HepG2 (cell line): ENCODE results near the gene APRT. TPM values are rescaled to one million over a fixed set of nuclear protein-coding genes. Genes with fewer than 3 reads are reported as not detected.

Experiments
- ARNT2 ChIP-seq: sonication (generic); formaldehyde crosslinking; IDR thresholded peaks from 2 replicates; pipeline ENCODE4 v1.8.0; 2022; ENCODE audit warnings: mild to moderate bottlenecking, low read depth, missing genetic modification reagents, moderate library complexity
- CERS6 ChIP-seq: sonication (generic); formaldehyde crosslinking; IDR thresholded peaks from 2 replicates; pipeline ENCODE4 v1.5.0; 2020; ENCODE audit warnings: missing genetic modification reagents
- NAIF1 ChIP-seq: sonication (generic); formaldehyde crosslinking; IDR thresholded peaks from 2 replicates; pipeline ENCODE4 v1.5.0; 2020; ENCODE audit warnings: mild to moderate bottlenecking, missing genetic modification reagents, borderline replicate concordance
- NR2F2 ChIP-seq: IDR thresholded peaks from 2 replicates; pipeline ENCODE4 v1.6.1; 2012; ENCODE audit warnings: low read depth, inconsistent platforms, borderline replicate concordance
- POGK ChIP-seq: sonication (generic); formaldehyde crosslinking; conservative IDR thresholded peaks from 2 replicates; pipeline ENCODE4 v1.8.0; 2022; ENCODE audit warnings: mild to moderate bottlenecking, moderate library complexity, missing genetic modification reagents
- ZFAT ChIP-seq: sonication (generic); formaldehyde crosslinking; conservative IDR thresholded peaks from 2 replicates; pipeline ENCODE4 v1.8.1; 2023; ENCODE audit warnings: missing genetic modification reagents, inconsistent platforms
- ZNF124 ChIP-seq: sonication (generic); formaldehyde crosslinking; IDR thresholded peaks from 2 replicates; pipeline ENCODE4 v1.4.0; 2020; ENCODE audit warnings: missing genetic modification reagents
- ZNF609 ChIP-seq: sonication (generic); formaldehyde crosslinking; IDR thresholded peaks from 2 replicates; pipeline ENCODE4 v1.4.0; 2020; ENCODE audit warnings: mild to moderate bottlenecking, missing genetic modification reagents, borderline replicate concordance
- ZNF629 ChIP-seq: sonication (generic); formaldehyde crosslinking; conservative IDR thresholded peaks from 2 replicates; pipeline ENCODE4 v1.5.0; 2020; ENCODE audit warnings: missing genetic modification reagents
- polyA plus RNA-seq, 8 experiments: library from polyadenylated mRNA; depleted of rRNA in 3 of 8; stranded (reverse) in 7 of 8; unstranded in 1 of 8; fragments of >200 nt; fragmentation: Illumina TruSeq in 4 of 8; extraction: Trizol in 4 of 8; gene quantifications; 2 replicates each; pipeline versions ENCODE4 v1.2.1 to v1.2.3, GENCODE V29; 2011 to 2016; ENCODE audit warnings: low read depth in 4 of 8, missing spikeins in 1 of 8, mixed read lengths in 1 of 8; ENCODE audit not compliant: insufficient read depth in 1 of 8
- total RNA-seq, 5 experiments: library from RNA; depleted of rRNA; stranded (reverse); fragments of >200 nt; fragmentation: Illumina TruSeq; extraction: Trizol; gene quantifications; 2 replicates each; pipeline ENCODE4 v1.2.3, GENCODE V29; 2016; ENCODE audit warnings: low read depth in 1 of 5
- TF ChIP-seq, protein P1 (sequence below): sonication (generic); formaldehyde crosslinking; IDR thresholded peaks from 2 replicates; pipeline ENCODE4 v1.4.0; 2020; ENCODE audit warnings: mild to moderate bottlenecking, missing genetic modification reagents
- TF ChIP-seq, protein P2 (sequence below), 2 experiments: sonication (generic) in 1 of 2; formaldehyde crosslinking in 1 of 2; IDR thresholded peaks; 2 replicates each; pipeline versions ENCODE4 v1.4.0 to v1.6.1; 2018 to 2020; ENCODE audit warnings: missing genetic modification reagents in 2 of 2, borderline replicate concordance in 1 of 2, low read depth in 1 of 2, mild to moderate bottlenecking in 1 of 2, missing biosample characterization in 1 of 2

APRT gene
- total and polyA plus RNA-seq, 2 of the 13 experiments (the other 11 are each of a cell fraction or from before 2014, with no cell fraction given), result 155 to 242 TPM

DNA sequence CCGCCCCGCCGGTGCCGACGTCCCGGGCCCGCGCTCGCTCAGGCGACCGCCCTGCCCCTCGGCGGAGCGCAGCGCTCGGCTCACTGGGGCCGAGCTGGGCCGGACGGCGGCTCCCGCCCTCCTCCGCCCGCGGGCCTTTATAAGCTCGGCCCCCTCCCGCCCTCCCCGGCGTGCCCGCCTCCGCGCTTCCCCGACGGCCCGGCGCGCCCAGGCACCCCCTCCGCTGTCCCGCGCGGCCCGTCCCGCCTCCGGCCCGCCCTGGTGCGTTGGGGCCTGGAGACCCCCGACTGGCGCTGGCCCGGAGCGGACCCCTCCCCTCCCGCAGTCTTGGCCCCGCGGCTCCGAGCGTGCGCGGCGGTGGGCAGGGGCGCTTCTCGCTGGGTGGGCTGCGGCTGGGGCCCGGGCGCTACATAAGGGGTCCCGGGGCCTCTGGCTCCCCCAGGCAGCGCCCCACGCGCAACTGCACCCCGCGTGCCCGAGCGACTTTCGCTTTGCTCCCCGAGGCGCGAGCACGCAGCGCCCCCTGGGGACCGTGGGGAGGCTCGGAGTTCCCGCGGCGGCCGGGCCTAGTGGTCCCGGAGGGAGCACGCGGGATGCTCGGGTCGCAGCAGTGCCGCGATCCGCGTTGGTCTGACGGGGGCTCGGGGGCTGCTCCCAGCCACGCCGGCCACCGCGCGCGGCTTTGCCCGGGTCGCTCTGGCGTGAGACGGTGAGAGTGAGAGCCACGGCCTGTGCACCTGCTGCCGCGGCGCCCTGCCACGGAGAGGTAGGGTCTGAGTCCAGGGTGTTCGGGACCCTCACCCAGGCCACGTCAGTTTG, 26.4 kb downstream of the APRT start, which contains the start of gene PIEZO1 (continued):
- TF ChIP-seq, protein P1, sequence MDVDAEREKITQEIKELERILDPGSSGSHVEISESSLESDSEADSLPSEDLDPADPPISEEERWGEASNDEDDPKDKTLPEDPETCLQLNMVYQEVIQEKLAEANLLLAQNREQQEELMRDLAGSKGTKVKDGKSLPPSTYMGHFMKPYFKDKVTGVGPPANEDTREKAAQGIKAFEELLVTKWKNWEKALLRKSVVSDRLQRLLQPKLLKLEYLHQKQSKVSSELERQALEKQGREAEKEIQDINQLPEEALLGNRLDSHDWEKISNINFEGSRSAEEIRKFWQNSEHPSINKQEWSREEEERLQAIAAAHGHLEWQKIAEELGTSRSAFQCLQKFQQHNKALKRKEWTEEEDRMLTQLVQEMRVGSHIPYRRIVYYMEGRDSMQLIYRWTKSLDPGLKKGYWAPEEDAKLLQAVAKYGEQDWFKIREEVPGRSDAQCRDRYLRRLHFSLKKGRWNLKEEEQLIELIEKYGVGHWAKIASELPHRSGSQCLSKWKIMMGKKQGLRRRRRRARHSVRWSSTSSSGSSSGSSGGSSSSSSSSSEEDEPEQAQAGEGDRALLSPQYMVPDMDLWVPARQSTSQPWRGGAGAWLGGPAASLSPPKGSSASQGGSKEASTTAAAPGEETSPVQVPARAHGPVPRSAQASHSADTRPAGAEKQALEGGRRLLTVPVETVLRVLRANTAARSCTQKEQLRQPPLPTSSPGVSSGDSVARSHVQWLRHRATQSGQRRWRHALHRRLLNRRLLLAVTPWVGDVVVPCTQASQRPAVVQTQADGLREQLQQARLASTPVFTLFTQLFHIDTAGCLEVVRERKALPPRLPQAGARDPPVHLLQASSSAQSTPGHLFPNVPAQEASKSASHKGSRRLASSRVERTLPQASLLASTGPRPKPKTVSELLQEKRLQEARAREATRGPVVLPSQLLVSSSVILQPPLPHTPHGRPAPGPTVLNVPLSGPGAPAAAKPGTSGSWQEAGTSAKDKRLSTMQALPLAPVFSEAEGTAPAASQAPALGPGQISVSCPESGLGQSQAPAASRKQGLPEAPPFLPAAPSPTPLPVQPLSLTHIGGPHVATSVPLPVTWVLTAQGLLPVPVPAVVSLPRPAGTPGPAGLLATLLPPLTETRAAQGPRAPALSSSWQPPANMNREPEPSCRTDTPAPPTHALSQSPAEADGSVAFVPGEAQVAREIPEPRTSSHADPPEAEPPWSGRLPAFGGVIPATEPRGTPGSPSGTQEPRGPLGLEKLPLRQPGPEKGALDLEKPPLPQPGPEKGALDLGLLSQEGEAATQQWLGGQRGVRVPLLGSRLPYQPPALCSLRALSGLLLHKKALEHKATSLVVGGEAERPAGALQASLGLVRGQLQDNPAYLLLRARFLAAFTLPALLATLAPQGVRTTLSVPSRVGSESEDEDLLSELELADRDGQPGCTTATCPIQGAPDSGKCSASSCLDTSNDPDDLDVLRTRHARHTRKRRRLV (CRISPR knock-in tag), result no peak
- TF ChIP-seq ZNF609, result peak; percentile 43; the same call in 1 of the 2 replicates
- TF ChIP-seq ZNF629 (CRISPR knock-in tag), result peak; percentile 42
- TF ChIP-seq ZFAT (CRISPR knock-in tag), result no peak
- no peak for TF ChIP-seq CERS6 (CRISPR knock-in tag)
- no peak for TF ChIP-seq NAIF1 (CRISPR knock-in tag)
- TF ChIP-seq POGK (CRISPR knock-in tag), result peak; percentile 81
- TF ChIP-seq, protein P2, sequence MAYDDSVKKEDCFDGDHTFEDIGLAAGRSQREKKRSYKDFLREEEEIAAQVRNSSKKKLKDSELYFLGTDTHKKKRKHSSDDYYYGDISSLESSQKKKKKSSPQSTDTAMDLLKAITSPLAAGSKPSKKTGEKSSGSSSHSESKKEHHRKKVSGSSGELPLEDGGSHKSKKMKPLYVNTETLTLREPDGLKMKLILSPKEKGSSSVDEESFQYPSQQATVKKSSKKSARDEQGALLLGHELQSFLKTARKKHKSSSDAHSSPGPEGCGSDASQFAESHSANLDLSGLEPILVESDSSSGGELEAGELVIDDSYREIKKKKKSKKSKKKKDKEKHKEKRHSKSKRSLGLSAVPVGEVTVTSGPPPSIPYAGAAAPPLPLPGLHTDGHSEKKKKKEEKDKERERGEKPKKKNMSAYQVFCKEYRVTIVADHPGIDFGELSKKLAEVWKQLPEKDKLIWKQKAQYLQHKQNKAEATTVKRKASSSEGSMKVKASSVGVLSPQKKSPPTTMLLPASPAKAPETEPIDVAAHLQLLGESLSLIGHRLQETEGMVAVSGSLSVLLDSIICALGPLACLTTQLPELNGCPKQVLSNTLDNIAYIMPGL (CRISPR knock-in tag; IDR thresholded peaks at IDR 0.05; ENCODE audit: borderline replicate concordance in 1 of 2, low read depth in 1 of 2), result peak; percentile 99
- TF ChIP-seq ARNT2 (CRISPR knock-in tag), result peak; percentile 78; the same call in 1 of the 2 replicates
- TF ChIP-seq ZNF124, result peak; percentile 70
- TF ChIP-seq NR2F2, result no peak
